COLO829 (cell line): ENCODE data around the gene NYNRIN.
"Not testable (repeated sequence)": the region's sequence is repeated elsewhere in the genome, so short reads cannot be mapped to it uniquely, and the experiment has no call there.

ENCODE experiments used
- DNase-seq: peaks from one replicate; pipeline ENCODE4 v3.0.0; 2012; ENCODE audit warnings: low spot score

NYNRIN gene

GRCh38 chr14:24398653-24399446 lies at the start of gene NYNRIN:
NYNRIN (plus strand) TSS chr14:24399003; CDS start chr14:24399247, 244 bp downstream.
- no peak for DNase-seq

- no peak for DNase-seq
Measured at GRCh38 chr14:24349742-24350141, 49.1 kb upstream of the NYNRIN start.

DNA sequence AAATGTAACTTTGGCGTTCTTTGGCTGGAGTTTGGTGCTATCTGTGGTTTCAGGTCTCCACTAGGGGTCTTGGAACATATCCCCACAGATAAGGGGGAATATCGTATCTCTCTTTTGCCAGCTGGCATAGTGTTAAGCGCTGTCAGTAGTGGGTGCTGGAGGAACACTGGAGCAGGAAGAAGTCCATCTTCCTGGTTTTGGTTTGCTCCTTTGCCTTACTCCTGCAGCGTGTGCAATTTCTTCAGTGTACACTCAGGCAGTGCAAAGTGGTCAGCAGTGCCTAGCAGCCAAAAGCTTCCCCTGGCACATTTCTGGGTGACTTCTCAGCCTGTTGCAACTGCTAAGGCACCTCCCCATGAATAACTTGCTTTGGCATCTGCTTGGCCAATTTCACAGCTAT lies 47.3 kb upstream of the NYNRIN start:
- no peak for DNase-seq

DNA sequence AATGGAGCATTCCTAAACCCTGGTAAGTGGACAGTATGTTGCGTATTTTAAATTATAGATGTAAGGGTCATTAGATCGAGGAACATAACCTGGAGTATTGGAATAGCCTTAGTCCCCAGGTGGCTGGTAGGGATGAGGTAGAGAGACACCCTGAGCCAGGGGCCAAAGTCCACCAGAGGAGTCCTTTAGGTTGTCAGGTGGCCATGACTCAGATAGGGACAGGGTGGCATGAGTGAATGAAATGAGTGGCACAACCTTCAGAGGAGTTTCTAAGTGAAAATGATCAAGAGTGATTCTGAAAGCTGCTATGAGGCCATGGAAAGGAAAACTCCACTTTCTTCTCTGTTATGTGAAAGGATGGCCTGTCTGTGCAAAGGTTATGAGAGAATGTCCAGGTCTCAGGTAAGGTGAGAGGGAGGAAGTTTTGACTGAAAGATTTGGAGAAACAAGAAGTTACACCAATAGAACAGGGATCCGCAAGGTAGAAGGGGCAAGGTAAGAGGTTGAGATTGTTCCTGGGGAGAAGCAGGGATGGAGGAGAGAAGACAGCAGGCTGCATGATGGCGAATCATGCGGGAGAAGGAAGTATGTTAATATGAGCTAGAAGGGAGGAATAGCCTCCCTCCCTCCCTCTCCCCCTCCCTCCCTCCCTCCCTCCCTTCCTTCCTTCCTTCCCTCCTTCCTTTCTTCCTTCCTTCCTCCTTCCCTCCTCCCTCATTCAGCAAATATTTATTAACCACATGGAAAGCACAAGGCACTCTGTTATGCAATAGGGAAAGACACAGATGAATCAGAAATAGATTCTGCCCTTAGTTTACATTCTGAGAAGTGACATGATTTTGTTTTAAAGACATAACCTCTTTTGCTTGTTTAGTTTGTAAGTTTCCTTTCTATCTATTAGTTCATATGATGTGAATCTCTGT lies 45.0 kb upstream of the NYNRIN start:
- no peak for DNase-seq

DNA sequence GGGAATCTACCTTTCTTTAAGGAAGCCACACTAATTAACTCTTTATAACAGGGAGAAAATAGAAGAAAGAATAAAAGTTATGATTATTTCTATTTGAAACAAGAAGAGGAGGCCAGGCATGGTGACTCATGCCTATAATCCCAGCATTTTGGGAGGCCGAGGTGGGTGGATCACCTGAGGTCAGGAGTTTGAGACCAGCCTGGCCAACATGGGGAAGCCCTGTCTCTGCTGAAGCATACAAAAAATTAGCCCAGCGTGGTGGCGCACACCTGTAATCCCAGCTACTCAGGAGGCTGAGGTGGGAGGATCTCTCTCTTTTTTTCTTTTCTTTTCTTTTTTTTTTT lies 44.3 kb upstream of the NYNRIN start:
- DNase-seq = not testable (repeated sequence)

GRCh38 chr14:24355009-24355408 lies 43.8 kb upstream of the NYNRIN start:
- no peak for DNase-seq

DNA sequence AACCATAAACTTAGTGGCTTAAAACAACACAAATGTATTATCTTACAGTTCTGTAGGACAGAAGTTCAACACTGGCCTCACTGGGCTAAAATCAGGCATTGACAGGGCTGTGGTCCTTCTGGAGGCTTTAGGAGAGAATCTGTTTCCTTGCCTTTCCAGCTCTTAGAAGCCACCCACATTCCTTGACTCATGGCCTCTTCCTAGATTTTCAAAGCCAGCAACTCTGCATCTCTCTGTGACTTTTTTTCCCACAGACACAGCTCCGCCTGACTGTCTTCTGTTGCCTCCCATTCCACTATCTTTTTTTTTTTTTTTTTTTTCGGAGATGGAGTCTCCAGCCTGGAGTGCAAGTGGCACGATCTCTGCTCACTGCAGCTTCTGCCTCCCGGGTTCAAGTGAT lies 42.6 kb upstream of the NYNRIN start:
- DNase-seq = no peak

DNA sequence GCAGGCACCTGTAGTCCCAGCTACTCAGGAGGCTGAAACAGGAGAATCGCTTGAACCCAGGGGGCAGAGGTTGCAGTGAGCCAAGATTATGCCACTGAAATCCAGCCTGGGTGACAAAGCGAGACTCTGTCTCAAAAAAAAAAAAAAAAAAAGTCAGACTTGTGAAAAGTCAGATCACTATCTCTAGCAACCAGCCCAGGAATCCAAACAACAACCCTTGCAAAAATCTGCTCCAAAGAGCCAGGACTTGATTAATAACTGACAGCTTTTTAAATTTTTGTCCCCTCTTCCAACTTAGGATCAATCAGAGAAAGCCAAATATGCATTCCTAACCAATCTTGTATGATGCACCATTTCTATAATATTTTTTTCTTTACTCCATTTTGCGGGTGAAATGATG lies 38.5 kb upstream of the NYNRIN start:
- DNase-seq = no peak

DNA sequence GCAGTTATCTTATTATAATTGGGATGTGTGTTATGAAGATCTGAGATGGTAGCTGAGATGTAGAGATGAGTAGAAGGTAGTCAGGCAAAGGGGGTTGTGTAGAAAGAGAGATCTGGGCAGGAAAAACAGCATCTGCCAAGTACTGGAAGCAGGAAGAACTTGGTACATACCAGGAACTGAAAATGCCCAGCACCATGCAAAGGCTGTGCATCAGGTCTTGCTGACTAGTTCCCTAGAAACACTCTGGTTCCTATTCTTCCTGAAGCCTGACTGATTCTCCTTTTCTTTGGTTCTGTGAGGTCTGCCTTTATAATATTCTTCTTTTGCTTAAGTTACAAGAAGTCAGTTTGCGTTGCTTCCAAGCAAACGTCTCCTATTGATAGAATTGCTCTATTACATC lies 37.5 kb upstream of the NYNRIN start:
- DNase-seq = no peak

DNA sequence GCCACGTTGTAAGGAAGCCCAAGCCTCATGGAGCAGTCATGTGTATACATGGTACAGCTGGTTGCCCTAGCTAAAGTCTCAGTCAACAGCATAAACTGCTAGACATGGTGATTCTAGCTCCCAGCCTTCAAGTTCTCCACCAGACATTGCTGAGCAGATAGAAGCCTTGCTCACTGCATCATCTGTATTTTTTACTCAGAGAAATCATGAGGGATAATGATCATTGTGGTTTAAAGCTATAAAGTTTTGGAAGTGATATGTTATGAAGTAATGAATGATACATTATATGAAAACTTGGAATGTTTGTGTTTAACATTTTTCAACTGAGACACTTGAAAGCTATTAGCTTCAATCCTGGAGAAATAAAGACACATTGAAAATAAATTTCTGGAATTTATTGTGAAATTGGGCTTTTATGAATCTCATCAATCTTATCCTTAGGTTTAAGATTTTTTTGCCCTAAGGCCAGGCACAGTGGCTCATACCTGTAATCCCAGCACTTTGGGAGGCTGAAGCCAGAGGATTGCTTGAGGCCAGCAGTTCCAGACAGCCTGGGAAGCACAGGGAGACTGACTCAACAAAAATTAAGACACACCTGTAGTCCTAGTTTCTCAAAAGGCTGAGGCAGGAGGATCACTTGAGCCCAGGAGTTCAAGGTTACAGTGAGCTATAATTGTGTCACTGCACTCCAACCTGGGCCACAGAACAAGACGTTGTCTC lies 36.4 kb upstream of the NYNRIN start:
- DNase-seq = no peak

DNA sequence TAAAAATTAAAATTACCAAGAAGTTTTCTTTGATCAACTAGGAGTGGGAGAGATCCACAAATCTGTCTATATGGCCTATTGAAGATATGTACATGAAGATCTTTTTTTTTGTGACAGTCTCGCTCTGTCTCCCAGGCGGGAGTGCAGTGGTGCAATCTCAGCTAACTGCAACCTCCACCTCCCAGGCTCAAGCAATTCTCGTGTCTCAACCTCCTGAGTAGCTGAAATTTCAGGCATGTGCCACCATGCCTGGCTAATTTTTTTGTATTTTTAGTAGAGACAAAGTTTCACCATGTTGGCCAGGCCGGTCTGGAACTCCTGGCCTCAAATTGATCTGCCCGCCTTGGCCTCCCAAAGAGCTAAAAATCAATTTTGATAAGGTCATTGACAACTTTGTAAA lies 35.4 kb upstream of the NYNRIN start:
- DNase-seq = no peak

- DNase-seq = no peak
Measured at GRCh38 chr14:24364841-24365240, 34.0 kb upstream of the NYNRIN start.

- DNase-seq = peak; percentile 81
Measured at GRCh38 chr14:24365600-24366412, 33.0 kb upstream of the NYNRIN start.

GRCh38 chr14:24366413-24366720 lies 32.4 kb upstream of the NYNRIN start:
- peak; percentile 53 for DNase-seq

DNA sequence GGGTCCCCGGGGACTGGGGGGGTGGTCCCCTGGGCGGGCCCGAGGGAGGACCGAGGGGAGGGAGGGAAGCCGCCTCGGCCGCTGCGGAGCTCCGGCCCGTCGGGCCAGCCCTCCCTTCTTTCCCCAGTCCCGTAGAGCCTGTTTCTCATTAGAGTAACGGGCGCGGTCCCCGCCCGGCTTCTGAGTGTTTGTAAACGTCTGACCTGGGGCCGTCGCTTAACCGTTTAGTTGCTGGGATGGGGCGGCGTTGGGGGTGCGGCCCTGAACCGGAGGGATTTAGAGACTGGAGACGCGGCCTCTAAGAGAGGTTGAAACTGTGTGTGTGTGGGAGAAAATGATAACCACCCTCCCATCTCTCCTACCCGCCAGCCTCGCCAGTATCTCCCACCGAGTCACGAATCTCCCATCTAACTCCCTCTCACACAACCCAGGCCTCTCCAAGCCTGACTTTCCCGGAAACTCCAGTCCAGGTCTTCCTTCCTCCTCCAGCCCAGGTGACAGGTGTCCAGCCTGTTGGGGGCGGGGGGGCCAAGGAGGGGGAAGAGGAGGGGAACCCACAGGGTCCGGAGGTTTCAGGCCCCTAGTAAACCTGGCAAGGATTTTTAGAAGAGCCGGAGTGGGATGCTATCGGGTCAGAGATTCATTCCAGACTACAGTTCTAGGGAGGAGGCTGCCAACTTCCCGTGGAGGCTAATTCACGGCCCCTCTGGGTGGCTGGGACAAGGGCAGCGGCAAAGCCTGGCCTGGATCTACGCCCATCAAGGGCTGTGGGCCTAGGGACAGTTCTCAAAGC lies 31.9 kb upstream of the NYNRIN start:
- DNase-seq = peak; percentile 56

DNA sequence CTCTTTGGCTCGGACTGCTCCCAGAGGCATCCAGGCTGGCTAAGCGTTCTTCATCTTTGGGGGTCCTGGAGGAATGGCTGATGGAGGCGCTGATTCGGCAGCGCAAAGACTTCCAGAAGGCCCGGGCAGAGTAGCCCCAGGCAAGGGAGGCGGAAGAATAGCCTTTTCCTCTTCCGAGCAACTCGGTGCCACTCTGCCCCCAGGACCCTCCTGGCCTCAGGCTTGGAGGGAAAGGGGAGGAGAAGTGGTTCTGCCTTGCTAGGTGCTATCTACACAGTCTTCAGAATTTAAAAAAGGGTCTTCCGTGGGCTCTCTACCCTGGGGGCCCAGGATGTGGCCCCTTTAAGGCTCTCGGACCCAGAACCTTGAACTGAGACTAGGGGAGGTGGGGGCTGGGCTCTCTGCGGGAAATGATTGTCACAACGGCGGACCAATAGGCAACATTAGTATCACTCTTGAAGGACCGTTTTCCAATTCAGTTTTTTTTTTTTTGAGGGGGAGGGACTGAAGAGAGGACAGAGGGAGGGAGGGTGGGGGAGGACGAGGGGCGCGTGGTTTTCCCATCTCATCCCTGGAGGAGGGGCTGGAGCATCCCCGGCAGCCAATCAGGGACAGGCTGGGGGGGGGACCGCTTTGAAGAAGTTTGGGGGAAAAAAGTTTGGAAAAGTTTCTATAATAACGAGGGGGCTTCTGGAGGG lies 31.1 kb upstream of the NYNRIN start, which contains the start of gene NFATC4:
Gene NFATC4 (plus strand): TSS at position 671 of the 698 bp plus-strand sequence. CDS start 157 bp downstream, outside the sequence.
- DNase-seq = peak; percentile 50

DNA sequence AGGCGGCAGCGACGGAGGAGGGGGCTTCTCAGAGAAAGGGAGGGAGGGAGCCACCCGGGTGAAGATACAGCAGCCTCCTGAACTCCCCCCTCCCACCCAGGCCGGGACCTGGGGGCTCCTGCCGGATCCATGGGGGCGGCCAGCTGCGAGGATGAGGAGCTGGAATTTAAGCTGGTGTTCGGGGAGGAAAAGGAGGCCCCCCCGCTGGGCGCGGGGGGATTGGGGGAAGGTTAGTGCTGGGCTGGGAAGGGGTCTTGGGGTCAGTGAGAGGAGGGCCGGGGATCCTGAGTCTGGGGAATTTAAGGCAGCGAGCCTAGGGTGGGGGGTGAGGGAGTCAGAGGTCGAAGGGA lies 30.6 kb upstream of the NYNRIN start:
- DNase-seq = no peak

- DNase-seq = no peak
Measured at GRCh38 chr14:24368562-24369252, 30.1 kb upstream of the NYNRIN start.

- DNase-seq = no peak
Measured at GRCh38 chr14:24369463-24369862, 29.3 kb upstream of the NYNRIN start.
